ENCODE measurements around the gene EMC1.
"Not testable (repeated sequence)": the region's sequence is repeated elsewhere in the genome, so short reads cannot be mapped to it uniquely, and the experiment has no call there.

EMC1 gene

GRCh38 chr1:19251305-19252196, at the start of gene EMC1, which contains the start of gene MRTO4:
Gene EMC1 (minus strand): TSS chr1:19251524. CDS start chr1:19251509, 15 bp downstream.
Gene MRTO4 (plus strand): TSS chr1:19251805. CDS start chr1:19251836, 31 bp downstream.
- peak; percentile 75 for DNase-seq (ENCODE audit: low spot score)

GRCh38 chr1:19300211-19300610, 48.9 kb upstream of the EMC1 start:
- no peak for DNase-seq (ENCODE audit: low spot score)

GRCh38 chr1:19294638-19295037, 43.3 kb upstream of the EMC1 start:
- no peak for DNase-seq (ENCODE audit: low spot score)

GRCh38 chr1:19289244-19289643, 37.9 kb upstream of the EMC1 start:
- no peak for DNase-seq (ENCODE audit: low spot score)

- DNase-seq (ENCODE audit: low spot score), result peak; percentile 37
These were observed 37.3 kb upstream of the EMC1 start, which contains the start of gene AKR7A3 for GRCh38 chr1:19288324-19289241. Gene AKR7A3 (minus strand): TSS chr1:19288770. CDS start chr1:19288709, 61 bp downstream.

GRCh38 chr1:19287436-19288185, 36.3 kb upstream of the EMC1 start:
- no peak for DNase-seq (ENCODE audit: low spot score)

GRCh38 chr1:19285807-19286206, 34.5 kb upstream of the EMC1 start:
- DNase-seq (ENCODE audit: low spot score), result not testable (repeated sequence)

- not testable (repeated sequence) for DNase-seq (ENCODE audit: low spot score)
These were observed 34.0 kb upstream of the EMC1 start for GRCh38 chr1:19285366-19285765.

- DNase-seq (ENCODE audit: low spot score), result no peak
These were observed 33.6 kb upstream of the EMC1 start for GRCh38 chr1:19284881-19285280.

GRCh38 chr1:19283891-19284290, 32.6 kb upstream of the EMC1 start:
- no peak for DNase-seq (ENCODE audit: low spot score)

- no peak for DNase-seq (ENCODE audit: low spot score)
These were observed 23.3 kb upstream of the EMC1 start for GRCh38 chr1:19274636-19275035.

GRCh38 chr1:19273844-19274531, 22.7 kb upstream of the EMC1 start:
- DNase-seq (ENCODE audit: low spot score), result not testable (repeated sequence)

- no peak for DNase-seq (ENCODE audit: low spot score)
These were observed 22.0 kb upstream of the EMC1 start for GRCh38 chr1:19273106-19273843.

GRCh38 chr1:19272064-19272463, 20.7 kb upstream of the EMC1 start:
- DNase-seq (ENCODE audit: low spot score), result no peak

- not testable (repeated sequence) for DNase-seq (ENCODE audit: low spot score)
These were observed 19.0 kb upstream of the EMC1 start for GRCh38 chr1:19270343-19270730.

- not testable (repeated sequence) for DNase-seq (ENCODE audit: low spot score)
These were observed 18.4 kb upstream of the EMC1 start for GRCh38 chr1:19269427-19270342.

- no peak for DNase-seq (ENCODE audit: low spot score)
These were observed 17.1 kb upstream of the EMC1 start for GRCh38 chr1:19268445-19268844.

GRCh38 chr1:19262744-19263143, 11.4 kb upstream of the EMC1 start:
- DNase-seq (ENCODE audit: low spot score), result no peak

GRCh38 chr1:19262047-19262446, 10.7 kb upstream of the EMC1 start:
- DNase-seq (ENCODE audit: low spot score), result no peak
